Skeletal muscle cell (primary cell): ENCODE measurements around the gene ARIH1.
A peak's percentile ranks its signal among the peaks of the same experiment; 100 is the strongest.
"Not testable (repeated sequence)": the region's sequence is repeated elsewhere in the genome, so short reads cannot be mapped to it uniquely, and the experiment has no call there.

ENCODE experiments used
- DNase-seq: peaks from one replicate; pipeline ENCODE4 v3.0.0-alpha.2; 2010; ENCODE audit warnings: low read depth
- H3K4me3 ChIP-seq: 2 replicates; pipeline ENCODE4 v1.5.1; 2011; ENCODE audit warnings: low read depth, mild to moderate bottlenecking, control low read depth, low read length, moderate library complexity

The ARIH1 gene, protein sequence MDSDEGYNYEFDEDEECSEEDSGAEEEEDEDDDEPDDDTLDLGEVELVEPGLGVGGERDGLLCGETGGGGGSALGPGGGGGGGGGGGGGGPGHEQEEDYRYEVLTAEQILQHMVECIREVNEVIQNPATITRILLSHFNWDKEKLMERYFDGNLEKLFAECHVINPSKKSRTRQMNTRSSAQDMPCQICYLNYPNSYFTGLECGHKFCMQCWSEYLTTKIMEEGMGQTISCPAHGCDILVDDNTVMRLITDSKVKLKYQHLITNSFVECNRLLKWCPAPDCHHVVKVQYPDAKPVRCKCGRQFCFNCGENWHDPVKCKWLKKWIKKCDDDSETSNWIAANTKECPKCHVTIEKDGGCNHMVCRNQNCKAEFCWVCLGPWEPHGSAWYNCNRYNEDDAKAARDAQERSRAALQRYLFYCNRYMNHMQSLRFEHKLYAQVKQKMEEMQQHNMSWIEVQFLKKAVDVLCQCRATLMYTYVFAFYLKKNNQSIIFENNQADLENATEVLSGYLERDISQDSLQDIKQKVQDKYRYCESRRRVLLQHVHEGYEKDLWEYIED

DNA sequence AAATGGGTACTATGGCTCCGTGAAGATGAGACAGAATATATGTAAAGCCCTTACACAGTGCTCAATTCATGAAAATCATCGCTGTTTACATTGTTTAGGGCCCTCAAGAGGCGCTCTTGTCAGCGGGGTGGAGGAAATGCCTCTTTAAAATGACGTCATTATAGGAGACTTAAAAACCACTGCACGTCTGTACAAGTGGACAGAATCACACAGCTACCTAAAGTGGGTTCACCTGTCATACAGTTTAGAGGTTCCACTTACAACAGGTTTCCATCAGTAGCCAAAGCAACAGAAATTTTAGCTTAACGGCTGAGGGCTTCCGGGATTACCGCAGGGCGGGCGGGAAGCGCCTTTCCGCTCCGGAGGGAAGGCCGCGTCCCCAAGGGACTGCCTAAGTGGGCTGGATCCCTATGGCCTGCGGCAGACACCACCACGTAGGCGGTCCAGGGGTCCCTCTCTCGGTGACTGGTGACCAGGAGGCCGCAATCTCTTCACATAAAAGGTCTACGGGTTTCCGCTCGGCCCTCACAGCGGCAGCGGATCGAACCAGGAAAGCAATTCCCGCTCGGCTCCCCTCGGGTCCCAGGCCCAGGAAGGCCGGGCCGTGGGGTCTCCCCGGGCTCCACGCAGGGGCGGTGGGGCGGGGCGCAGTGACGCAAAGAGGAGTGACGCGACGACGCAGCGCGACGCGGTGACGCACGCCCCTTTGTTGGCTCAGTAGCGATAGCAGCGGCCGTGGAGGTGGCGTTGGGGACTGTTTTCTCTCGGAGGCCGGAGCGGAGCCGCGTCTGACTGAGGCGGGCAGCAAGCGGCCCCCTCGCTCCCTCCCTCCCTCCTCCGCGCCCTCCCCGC lies at the start of gene ARIH1:
ARIH1 (plus strand) TSS at position 717 of the 852 bp plus-strand sequence. CDS start 310 bp downstream, outside the sequence.
- peak; percentile 88 for DNase-seq
- H3K4me3 ChIP-seq = peak within 1 kb of the TSS; percentile 79

GRCh38 chr15:72426753-72427152 lies 47.4 kb upstream of the ARIH1 start:
- no peak for DNase-seq
- no peak overlapping the region for H3K4me3 ChIP-seq

GRCh38 chr15:72437650-72438316 lies 36.3 kb upstream of the ARIH1 start:
- DNase-seq = no peak
- no peak overlapping the region for H3K4me3 ChIP-seq

- not testable (repeated sequence) for DNase-seq, H3K4me3 ChIP-seq
Observed at GRCh38 chr15:72442848-72443247, 31.3 kb upstream of the ARIH1 start.

DNA sequence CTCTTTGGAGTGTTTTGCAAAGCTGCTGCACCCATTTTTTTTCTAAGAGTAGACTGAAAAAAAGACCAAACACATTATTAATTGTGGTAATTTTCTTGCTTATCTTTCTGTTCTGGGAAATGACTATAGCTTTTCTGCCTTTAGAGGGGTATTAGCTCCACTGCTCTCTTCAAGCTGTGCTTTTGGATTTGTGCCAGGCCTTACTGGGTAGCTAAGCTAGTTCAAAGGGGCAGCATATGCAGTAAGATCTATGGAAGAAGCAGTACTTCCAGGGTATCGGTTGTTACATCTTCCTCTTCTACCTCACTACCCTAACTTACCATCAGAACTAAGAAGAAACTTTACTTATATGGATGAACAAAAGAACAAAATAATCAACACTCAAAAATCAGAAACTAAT lies 28.7 kb upstream of the ARIH1 start:
- H3K4me3 ChIP-seq = no peak overlapping the region
- no peak for DNase-seq

DNA sequence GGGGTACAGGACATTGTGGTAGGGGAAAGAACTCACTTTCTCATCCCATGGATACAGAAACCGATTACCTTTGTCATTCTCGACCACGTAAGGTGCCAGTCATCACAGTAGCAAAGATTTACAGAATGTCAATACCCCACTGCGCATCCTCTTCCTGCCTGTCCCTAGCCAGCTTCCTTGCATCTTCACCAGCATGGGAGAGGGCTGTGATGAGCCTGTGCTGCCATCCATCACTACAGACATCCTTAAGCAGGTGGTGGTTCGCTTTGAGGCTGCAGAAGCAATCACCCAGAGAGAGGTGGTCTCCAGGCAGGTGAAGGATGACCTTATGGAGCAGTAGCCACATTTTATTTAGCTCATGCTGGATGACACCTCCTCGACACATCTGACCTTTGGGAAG lies 23.3 kb upstream of the ARIH1 start:
- no peak overlapping the region for H3K4me3 ChIP-seq
- DNase-seq = no peak

DNA sequence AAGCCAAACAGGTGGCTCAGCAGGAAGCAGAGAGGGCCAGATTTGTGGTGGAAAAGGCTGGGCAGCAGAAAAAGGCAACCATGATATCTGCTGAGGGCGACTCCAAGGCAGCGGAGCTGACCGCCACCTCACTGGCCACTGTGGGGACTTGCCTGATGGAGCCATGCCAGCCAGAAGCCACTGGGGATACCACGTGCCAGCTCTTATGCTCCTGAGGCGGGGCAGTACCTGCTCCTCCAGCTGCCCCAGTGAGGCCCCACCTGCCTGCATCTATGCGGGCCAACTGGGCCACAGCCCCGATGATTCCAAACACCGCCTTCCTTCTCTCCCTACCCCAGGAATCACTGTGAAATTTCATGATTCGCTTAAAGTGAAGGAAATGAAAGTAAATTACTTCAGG lies 22.9 kb upstream of the ARIH1 start:
- no peak overlapping the region for H3K4me3 ChIP-seq
- no peak for DNase-seq

DNA sequence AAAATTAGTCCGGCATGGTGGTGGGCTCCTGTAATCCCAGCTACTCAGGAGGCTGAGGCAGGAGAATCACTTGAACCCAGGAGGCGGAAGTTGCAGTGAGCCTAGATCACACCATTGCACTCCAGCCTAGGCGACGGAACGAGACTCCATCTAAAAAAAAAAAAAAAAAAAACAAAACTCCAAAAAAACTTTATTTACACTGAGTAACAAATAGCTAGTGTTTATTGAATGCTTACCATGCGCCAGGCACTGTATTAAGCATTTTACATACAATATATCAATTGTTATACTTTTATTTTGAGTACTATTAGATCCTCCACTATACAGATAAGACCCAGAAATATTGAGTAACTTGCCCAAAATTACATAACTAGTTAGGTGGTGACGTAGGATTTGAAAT lies 17.4 kb upstream of the ARIH1 start:
- H3K4me3 ChIP-seq = no peak overlapping the region

GRCh38 chr15:72460402-72460801 lies 13.7 kb upstream of the ARIH1 start:
- H3K4me3 ChIP-seq = no peak overlapping the region
- DNase-seq = no peak

More for the DNA sequence above, 17.4 kb upstream of the ARIH1 start:
- DNase-seq = no peak

GRCh38 chr15:72463702-72464101 lies 10.4 kb upstream of the ARIH1 start:
- H3K4me3 ChIP-seq = no peak overlapping the region
- no peak for DNase-seq

DNA sequence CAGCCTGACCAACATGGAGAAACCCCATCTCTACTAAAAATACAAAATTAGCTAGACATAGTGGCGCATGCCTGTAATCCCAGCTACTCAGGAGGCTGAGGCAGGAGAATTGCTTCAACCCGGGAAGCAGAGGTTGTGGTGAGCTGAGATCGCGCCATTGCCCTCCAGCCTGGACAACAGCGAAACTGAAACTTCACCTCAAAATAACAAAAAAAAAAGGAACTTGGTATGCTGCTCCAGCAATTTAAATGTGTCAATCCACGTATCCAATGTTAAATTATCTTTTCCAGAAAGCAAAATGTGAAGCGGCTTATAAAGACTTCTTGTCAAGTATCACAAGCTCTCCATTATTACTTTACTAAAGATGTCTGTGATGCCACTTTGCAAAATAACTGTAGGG lies 9.9 kb upstream of the ARIH1 start:
- no peak for DNase-seq
- no peak overlapping the region for H3K4me3 ChIP-seq

GRCh38 chr15:72468103-72468502 lies 6.0 kb upstream of the ARIH1 start:
- no peak for DNase-seq
- H3K4me3 ChIP-seq = no peak overlapping the region

DNA sequence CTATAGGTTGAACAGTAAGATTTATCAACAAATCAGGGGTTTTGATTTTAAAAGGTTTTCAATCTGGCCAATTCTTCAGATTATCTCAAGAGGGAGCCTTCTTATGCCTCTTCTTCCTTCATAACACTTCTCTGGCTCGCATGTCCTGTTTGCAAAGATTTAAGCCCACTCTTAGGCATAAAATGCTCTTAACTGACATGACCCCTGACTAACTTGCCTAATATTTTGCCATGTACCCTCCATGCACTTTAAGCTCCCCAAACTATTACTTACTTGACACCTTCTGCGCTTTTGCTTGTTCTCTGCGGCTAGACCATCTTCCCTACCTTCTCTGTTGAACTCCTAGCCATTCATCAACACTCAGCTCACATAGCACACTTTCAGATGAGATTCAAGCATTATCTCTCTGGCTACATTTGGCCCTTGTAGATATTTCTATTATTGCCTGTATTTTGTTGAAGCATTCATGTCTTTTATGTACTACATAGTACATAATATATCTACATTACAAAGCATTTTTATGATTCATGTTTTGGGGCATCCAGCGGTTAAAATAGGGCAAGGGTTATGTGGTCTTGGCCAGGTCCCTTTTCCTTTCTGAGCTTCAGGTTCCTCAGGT lies 1.0 kb upstream of the ARIH1 start:
- H3K4me3 ChIP-seq = peak overlapping the region; percentile 79
- DNase-seq = no peak

GRCh38 chr15:72474466-72474911 lies 359 bp downstream of the ARIH1 start:
- H3K4me3 ChIP-seq = peak overlapping the region; percentile 79
- no peak for DNase-seq

DNA sequence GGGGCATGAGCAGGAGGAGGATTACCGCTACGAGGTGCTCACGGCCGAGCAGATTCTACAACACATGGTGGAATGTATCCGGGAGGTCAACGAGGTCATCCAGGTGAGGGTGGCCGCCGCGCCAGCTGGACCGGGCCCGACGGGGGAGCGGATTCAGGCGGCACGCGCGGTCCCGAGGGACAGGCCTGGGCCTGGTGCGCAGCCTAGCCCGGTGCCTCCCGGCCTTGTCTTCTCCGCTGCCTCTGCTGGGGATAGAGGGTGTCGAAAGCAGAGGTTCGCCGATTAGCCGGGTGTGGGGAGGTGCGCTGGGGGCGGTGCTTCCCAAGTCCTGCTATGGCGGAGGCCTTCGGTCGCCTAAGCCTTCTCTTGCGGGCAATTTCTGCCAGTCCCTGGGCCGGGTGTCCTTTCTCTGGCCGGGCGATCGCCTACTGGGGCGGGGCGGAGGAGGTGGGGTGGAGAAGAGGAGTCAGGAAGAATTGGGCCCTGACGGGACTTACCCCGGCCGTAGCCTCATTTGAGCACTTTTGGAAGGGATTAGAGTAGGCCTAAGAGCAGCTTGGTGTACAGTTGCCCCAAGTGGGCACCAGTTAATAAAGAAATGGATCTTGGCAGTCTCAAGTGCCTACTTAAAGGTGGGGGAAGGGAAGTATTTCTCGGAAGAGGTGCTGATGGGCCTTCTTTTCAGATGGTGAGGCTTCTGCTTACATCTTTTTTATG lies 940 bp downstream of the ARIH1 start:
- peak; percentile 49 for DNase-seq
- H3K4me3 ChIP-seq = peak overlapping the region; percentile 79

DNA sequence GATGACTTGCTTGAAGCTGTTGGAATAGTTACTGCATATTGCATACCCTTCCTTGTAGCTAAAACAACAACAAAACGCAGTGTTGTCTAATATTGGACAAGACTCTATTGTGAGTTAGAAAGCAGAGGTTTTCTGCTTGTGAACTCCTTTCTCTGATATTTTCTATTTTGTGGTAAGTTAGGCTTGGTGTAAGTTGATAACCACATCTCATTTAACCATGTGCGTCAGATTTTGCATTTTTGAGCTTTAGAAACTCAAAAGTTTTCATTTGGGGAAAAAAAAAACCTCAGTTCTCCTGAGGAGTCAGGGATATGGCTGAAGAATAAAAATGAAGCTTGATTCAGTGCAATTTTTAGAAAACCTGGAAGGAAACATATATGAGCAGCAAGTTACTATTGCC lies 1.5 kb downstream of the ARIH1 start:
- H3K4me3 ChIP-seq = peak overlapping the region; percentile 79

GRCh38 chr15:72476330-72476729 lies 2.2 kb downstream of the ARIH1 start:
- H3K4me3 ChIP-seq = peak overlapping the region; percentile 79
- DNase-seq = not testable (repeated sequence)

More for the DNA sequence above, 1.5 kb downstream of the ARIH1 start:
- no peak for DNase-seq

GRCh38 chr15:72481015-72481659 lies 7.0 kb downstream of the ARIH1 start:
- no peak overlapping the region for H3K4me3 ChIP-seq
- no peak for DNase-seq
